H9 (cell line): ENCODE data around the gene ATP12A. TPM values are rescaled to one million over a fixed set of nuclear protein-coding genes. Genes with fewer than 3 reads are reported as not detected.

ENCODE experiments used
- DNase-seq: peaks from one replicate; pipeline ENCODE4 v3.0.0-alpha.2; 2017
- H2AFZ ChIP-seq: one replicate; pipeline ENCODE4 v1.6.1; 2013; ENCODE audit warnings: mild to moderate bottlenecking, low read length, control low read depth, moderate library complexity
- H2AK5ac ChIP-seq: 2 replicates; pipeline ENCODE4 v1.6.1; 2013; ENCODE audit warnings: low read length, control low read depth, mixed read lengths; ENCODE audit not compliant: insufficient read length
- H2BK120ac ChIP-seq: one replicate; pipeline ENCODE4 v1.6.1; 2013; ENCODE audit warnings: low read depth, mild to moderate bottlenecking, low read length, control low read depth, inconsistent platforms; ENCODE audit not compliant: poor library complexity, severe bottlenecking
- H2BK12ac ChIP-seq: 2 replicates; pipeline ENCODE4 v1.6.1; 2013; ENCODE audit warnings: low read length, control low read depth, mixed read lengths, low read depth; ENCODE audit not compliant: insufficient read length
- H2BK15ac ChIP-seq: 2 replicates; pipeline ENCODE4 v1.6.1; 2013; ENCODE audit warnings: low read depth, low read length, control low read depth
- H2BK20ac ChIP-seq: one replicate; pipeline ENCODE4 v1.6.1; 2013; ENCODE audit warnings: low read depth, mild to moderate bottlenecking, low read length, control low read depth, inconsistent platforms; ENCODE audit not compliant: poor library complexity, severe bottlenecking
- H2BK5ac ChIP-seq: 2 replicates; pipeline ENCODE4 v1.6.1; 2013; ENCODE audit warnings: low read length, control low read depth, mixed read lengths; ENCODE audit not compliant: insufficient read length
- H3K14ac ChIP-seq: 2 replicates; pipeline ENCODE4 v1.6.1; 2013; ENCODE audit warnings: low read length, control low read depth; ENCODE audit not compliant: insufficient read depth
- H3K18ac ChIP-seq: 2 replicates; pipeline ENCODE4 v1.6.1; 2013; ENCODE audit warnings: low read depth, mild to moderate bottlenecking, mixed read lengths, low read length, control low read depth; ENCODE audit not compliant: insufficient read length
- H3K23ac ChIP-seq: 2 replicates; pipeline ENCODE4 v1.6.1; 2013; ENCODE audit warnings: low read length, control low read depth, mixed read lengths, low read depth; ENCODE audit not compliant: insufficient read length
- H3K23me2 ChIP-seq: 2 replicates; pipeline ENCODE4 v1.6.1; 2013; ENCODE audit warnings: low read depth, mild to moderate bottlenecking, mixed read lengths, low read length, control low read depth; ENCODE audit not compliant: insufficient read length, poor library complexity, severe bottlenecking
- H3K27ac ChIP-seq: 2 replicates; pipeline ENCODE4 v1.5.1; 2013; ENCODE audit warnings: low read length, control low read depth, mixed read lengths, low read depth; ENCODE audit not compliant: insufficient read length
- H3K27me3 ChIP-seq: 2 replicates; pipeline ENCODE4 v1.6.1; 2013; ENCODE audit warnings: low read length, control low read depth, inconsistent platforms; ENCODE audit not compliant: insufficient read depth
- H3K4ac ChIP-seq: 2 replicates; pipeline ENCODE4 v1.6.1; 2013; ENCODE audit warnings: low read depth, mild to moderate bottlenecking, control low read depth, inconsistent platforms, low read length, moderate library complexity
- H3K4me1 ChIP-seq: 2 replicates; pipeline ENCODE4 v1.6.1; 2013; ENCODE audit warnings: low read length, control low read depth, inconsistent platforms; ENCODE audit not compliant: insufficient read depth
- H3K4me2 ChIP-seq: 2 replicates; pipeline ENCODE4 v1.6.1; 2013; ENCODE audit warnings: low read length, control low read depth, mixed read lengths; ENCODE audit not compliant: insufficient read length, insufficient read depth
- H3K56ac ChIP-seq: 2 replicates; pipeline ENCODE4 v1.6.1; 2013; ENCODE audit warnings: low read depth, mild to moderate bottlenecking, mixed read lengths, low read length, control low read depth; ENCODE audit not compliant: insufficient read length
- H3K79me1 ChIP-seq: 2 replicates; pipeline ENCODE4 v1.6.1; 2013; ENCODE audit warnings: low read depth, mild to moderate bottlenecking, moderate library complexity, low read length, control low read depth, inconsistent platforms; ENCODE audit not compliant: insufficient read depth, poor library complexity, severe bottlenecking
- H3K79me2 ChIP-seq: 2 replicates; pipeline ENCODE4 v1.6.1; 2013; ENCODE audit warnings: low read length, control low read depth, inconsistent platforms; ENCODE audit not compliant: insufficient read depth
- H3K9ac ChIP-seq: 2 replicates; pipeline ENCODE4 v1.6.1; 2013; ENCODE audit warnings: low read length, control low read depth, mixed read lengths; ENCODE audit not compliant: insufficient read length; ENCODE audit errors: extremely low read depth
- H3K9me3 ChIP-seq: one replicate; pipeline ENCODE4 v1.6.1; 2013; ENCODE audit warnings: low read depth, low read length, inconsistent platforms; ENCODE audit not compliant: control insufficient read depth
- H3T11ph ChIP-seq: one replicate; pipeline ENCODE4 v1.6.1; 2013; ENCODE audit warnings: mild to moderate bottlenecking, low read length, control low read depth, inconsistent platforms
- H4K20me1 ChIP-seq: one replicate; pipeline ENCODE4 v1.6.1; 2013; ENCODE audit not compliant: control insufficient read depth, insufficient read length, insufficient read depth
- H4K5ac ChIP-seq: 2 replicates; pipeline ENCODE4 v1.6.1; 2013; ENCODE audit warnings: low read depth, mild to moderate bottlenecking, mixed read lengths, low read length, control low read depth; ENCODE audit not compliant: insufficient read length
- H4K8ac ChIP-seq: replicated peaks from 2 replicates; pipeline ENCODE4 v1.6.1; 2013; ENCODE audit warnings: low read length, control low read depth, mixed read lengths, low read depth; ENCODE audit not compliant: insufficient read length
- H4K91ac ChIP-seq: 2 replicates; pipeline ENCODE4 v1.6.1; 2013; ENCODE audit warnings: low read depth, mild to moderate bottlenecking, moderate library complexity, mixed read lengths, low read length, control low read depth; ENCODE audit not compliant: insufficient read length
- H3K27ac Mint-ChIP-seq, 3 experiments: 2 replicates in 2 of 3; 3 replicates in 1 of 3; pipeline ENCODE4 v1.8.0; 2020 to 2021; ENCODE audit warnings: mixed read lengths in 3 of 3, mild to moderate bottlenecking in 1 of 3, moderate library complexity in 1 of 3
- H3K27me3 Mint-ChIP-seq: 2 replicates; pipeline ENCODE4 v1.8.0; 2021; ENCODE audit warnings: low read depth, mild to moderate bottlenecking, moderate library complexity, mixed read lengths
- H3K36me3 Mint-ChIP-seq, 3 experiments: 2 replicates in 2 of 3; 3 replicates in 1 of 3; pipeline ENCODE4 v1.8.0; 2020 to 2021; ENCODE audit warnings: low read depth in 3 of 3, mixed read lengths in 3 of 3; ENCODE audit not compliant: insufficient read depth in 1 of 3
- H3K4me1 Mint-ChIP-seq, 2 experiments: 2 replicates each; pipeline ENCODE4 v1.8.0; 2020; ENCODE audit warnings: mixed read lengths in 2 of 2
- H3K4me3 Mint-ChIP-seq, 2 experiments: 2 replicates in 1 of 2; 3 replicates in 1 of 2; pipeline ENCODE4 v1.8.0; 2020 to 2021; ENCODE audit warnings: mild to moderate bottlenecking in 2 of 2, mixed read lengths in 2 of 2, moderate library complexity in 1 of 2
- H3K9me3 Mint-ChIP-seq, 2 experiments: 2 replicates in 1 of 2; 3 replicates in 1 of 2; pipeline ENCODE4 v1.8.0; 2020; ENCODE audit warnings: mild to moderate bottlenecking in 2 of 2, mixed read lengths in 2 of 2, moderate library complexity in 1 of 2
- WGBS: extraction: QIAGEN DNeasy Blood & Tissue Kit; methylation state at CpG from one replicate; pipeline ENCODE4 v1.1.7; 2013; ENCODE audit warnings: missing lambda C conversion rate, low lambda C conversion rate, mixed read lengths; ENCODE audit not compliant: insufficient read length; ENCODE audit errors: extremely low coverage; 5-methylcytosine and 5-hydroxymethylcytosine counted together
- total RNA-seq: library from RNA; stranded (reverse); gene quantifications from 2 replicates; pipeline ENCODE4 v1.2.1, GENCODE V29; 2021
- TF ChIP-seq, protein P1 (sequence below): fragments of 200-600 bp; sonication (generic); conservative IDR thresholded peaks from 3 replicates; pipeline ENCODE4 v1.8.0; 2021; ENCODE audit warnings: antibody characterized with exemption, mild to moderate bottlenecking

ATP12A gene
- total RNA-seq, 1 experiment from 2014 or later: 0.94 TPM

DNA sequence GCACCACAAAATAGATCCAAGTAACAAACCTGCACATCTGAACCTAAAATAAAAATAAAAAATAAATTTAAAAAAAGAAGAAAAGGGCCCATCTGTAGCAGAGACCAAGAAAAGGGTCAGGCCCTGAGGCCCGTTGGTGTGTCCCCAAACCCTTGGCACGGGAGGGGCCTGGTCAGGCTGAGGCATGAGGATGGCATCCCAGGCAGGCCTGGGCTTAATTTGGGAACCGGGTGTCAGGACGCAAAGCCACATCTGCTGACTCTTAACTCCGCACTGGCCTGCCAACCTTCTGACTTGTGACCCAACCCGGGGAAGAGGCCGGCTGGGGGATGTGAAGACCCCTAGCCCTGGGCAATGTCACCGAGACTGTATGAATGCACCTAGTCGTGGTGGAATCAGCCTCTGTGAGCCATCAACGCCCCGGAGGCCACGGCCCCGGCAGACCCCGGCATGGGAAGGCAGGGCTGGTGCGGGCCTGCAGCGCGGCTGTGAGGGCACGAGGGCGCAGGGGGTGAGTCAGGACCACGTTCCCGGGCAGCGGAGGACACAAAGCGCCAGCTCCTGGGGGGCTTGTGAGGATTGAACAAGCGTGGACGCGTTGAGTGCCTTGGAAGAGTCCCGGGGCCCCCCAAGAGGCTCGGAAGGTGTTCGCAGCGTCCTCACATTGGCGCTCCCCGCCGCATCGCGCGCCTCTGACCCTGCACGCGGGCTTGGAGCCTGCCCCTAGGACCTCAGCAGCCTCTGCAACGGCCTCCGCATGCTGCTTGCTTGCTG lies 38.2 kb downstream of the ATP12A start:
- no peaks in the 10 kb centered on the region; the same call in none of the 2 replicates for H3K27me3 Mint-ChIP-seq
- Histone ChIP-seq H4K91ac (no peak overlapping the region), H3K4me1 (no peaks in the 10 kb centered on the region), H3K14ac (peak overlapping the region; percentile 57; the same call in 1 of the 2 replicates), H4K5ac (no peak overlapping the region), H2BK5ac (no peak overlapping the region), H3K4ac (no peak overlapping the region; the same call in 1 of the 2 replicates), H3K23me2 (peaks cover 6% of the 10 kb centered on the region), H2BK15ac (no peak overlapping the region), H2BK12ac (no peak overlapping the region), H3K27me3 (no peaks in the 10 kb centered on the region), H2BK20ac (no peak overlapping the region), H2BK120ac (peak overlapping the region; percentile 26), H2AK5ac (no peak overlapping the region), H3K56ac (no peak overlapping the region), H3K9ac (no peak overlapping the region), H3K23ac (no peak overlapping the region), H3K27ac (no peak overlapping the region), H4K8ac (no peak overlapping the region), H3K4me2 (no peak overlapping the region), H3K18ac (peak overlapping the region; percentile 36), H3K9me3 (no peaks in the 10 kb centered on the region), H2AFZ (no peak overlapping the region), H3T11ph (no peak overlapping the region), H3K79me1 (no peaks in the 10 kb centered on the region), H4K20me1 (no peaks in the 10 kb centered on the region), H3K79me2 (no peaks in the 10 kb centered on the region)
- no CpG with 5 or more reads among the region's 40 CpGs for WGBS
- TF ChIP-seq, protein P1, sequence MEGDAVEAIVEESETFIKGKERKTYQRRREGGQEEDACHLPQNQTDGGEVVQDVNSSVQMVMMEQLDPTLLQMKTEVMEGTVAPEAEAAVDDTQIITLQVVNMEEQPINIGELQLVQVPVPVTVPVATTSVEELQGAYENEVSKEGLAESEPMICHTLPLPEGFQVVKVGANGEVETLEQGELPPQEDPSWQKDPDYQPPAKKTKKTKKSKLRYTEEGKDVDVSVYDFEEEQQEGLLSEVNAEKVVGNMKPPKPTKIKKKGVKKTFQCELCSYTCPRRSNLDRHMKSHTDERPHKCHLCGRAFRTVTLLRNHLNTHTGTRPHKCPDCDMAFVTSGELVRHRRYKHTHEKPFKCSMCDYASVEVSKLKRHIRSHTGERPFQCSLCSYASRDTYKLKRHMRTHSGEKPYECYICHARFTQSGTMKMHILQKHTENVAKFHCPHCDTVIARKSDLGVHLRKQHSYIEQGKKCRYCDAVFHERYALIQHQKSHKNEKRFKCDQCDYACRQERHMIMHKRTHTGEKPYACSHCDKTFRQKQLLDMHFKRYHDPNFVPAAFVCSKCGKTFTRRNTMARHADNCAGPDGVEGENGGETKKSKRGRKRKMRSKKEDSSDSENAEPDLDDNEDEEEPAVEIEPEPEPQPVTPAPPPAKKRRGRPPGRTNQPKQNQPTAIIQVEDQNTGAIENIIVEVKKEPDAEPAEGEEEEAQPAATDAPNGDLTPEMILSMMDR: no peak
- DNase-seq: no peak
- no peaks in the 10 kb centered on the region; a peak in 1 of 7 replicates for H3K36me3 Mint-ChIP-seq
- H3K27ac Mint-ChIP-seq: no peak overlapping the region; a peak in 1 of 7 replicates
- peaks cover 14 to 21% of the 10 kb centered on the region in 2 experiments for H3K4me1 Mint-ChIP-seq
- no peaks in the 10 kb centered on the region for H3K9me3 Mint-ChIP-seq
- H3K4me3 Mint-ChIP-seq: no peak overlapping the region
